Upper lobe of left lung (tissue), 4 donors: ENCODE results near the gene ANKRD11.

ENCODE experiments used
- EP300 ChIP-seq, 4 donors: sonication (generic); formaldehyde crosslinking; IDR thresholded peaks; one replicate each; pipeline ENCODE4 v1.5.1; 2017; ENCODE audit warnings: antibody characterized with exemption in 4 of 4, control low read depth in 2 of 4
- POLR2A ChIP-seq, 4 donors: fragments of 450-650 bp; IDR thresholded peaks; one replicate each; pipeline ENCODE4 v1.5.1; 2016 to 2017; ENCODE audit warnings: antibody characterized with exemption in 4 of 4, mild to moderate bottlenecking in 2 of 4
- POLR2AphosphoS5 ChIP-seq, 2 donors: sonication (generic); formaldehyde crosslinking; IDR thresholded peaks; one replicate each; pipeline ENCODE4 v1.5.1; 2017; ENCODE audit warnings: antibody characterized with exemption in 2 of 2
- TF ChIP-seq, protein P1 (sequence below), 6 experiments: fragments of 450-650 bp in 4 of 6; fragments of 200-600 bp in 2 of 6; sonication (generic) in 2 of 6; IDR thresholded peaks; one replicate each; pipeline ENCODE4 v1.5.1; 2016 to 2019; ENCODE audit warnings: antibody characterized with exemption in 6 of 6

DNA sequence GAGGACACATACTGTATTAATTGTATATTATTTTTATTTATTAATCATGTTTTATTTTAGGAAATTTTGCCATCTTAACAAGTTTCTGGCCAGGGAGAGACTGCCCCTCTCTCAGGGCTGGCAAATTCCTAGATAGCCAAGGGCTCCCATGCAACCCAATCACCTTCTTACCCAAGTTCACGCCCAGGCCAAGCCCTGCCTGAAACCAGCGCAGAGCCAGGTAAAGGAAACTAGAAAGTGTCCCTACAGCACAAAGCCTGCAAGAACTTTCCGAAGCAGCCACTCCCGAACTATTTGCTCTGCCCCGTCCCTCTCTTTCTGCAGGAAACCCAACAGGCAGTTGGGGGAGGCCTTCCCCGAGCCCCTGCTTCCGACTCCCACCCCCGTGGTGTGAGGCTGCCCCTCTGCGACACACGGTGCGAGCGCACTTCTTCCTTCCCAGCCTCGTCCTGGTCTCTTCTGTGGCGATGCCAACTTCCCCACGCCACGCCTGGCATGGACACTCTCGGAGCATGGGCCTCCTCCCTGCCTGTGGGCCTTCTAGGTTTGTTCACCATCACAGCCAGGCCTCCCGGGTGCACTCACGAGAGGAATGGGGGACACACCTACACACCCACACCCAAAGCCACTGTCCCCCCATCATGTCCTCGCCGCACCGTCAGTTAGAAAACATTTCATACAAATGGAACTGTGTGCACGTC is 172.5 kb downstream of the ANKRD11 start:
- TF ChIP-seq POLR2A (IDR thresholded peaks at IDR 0.05), result no peak
- TF ChIP-seq POLR2AphosphoS5 (IDR thresholded peaks at IDR 0.05), result no peak
- TF ChIP-seq, protein P1, sequence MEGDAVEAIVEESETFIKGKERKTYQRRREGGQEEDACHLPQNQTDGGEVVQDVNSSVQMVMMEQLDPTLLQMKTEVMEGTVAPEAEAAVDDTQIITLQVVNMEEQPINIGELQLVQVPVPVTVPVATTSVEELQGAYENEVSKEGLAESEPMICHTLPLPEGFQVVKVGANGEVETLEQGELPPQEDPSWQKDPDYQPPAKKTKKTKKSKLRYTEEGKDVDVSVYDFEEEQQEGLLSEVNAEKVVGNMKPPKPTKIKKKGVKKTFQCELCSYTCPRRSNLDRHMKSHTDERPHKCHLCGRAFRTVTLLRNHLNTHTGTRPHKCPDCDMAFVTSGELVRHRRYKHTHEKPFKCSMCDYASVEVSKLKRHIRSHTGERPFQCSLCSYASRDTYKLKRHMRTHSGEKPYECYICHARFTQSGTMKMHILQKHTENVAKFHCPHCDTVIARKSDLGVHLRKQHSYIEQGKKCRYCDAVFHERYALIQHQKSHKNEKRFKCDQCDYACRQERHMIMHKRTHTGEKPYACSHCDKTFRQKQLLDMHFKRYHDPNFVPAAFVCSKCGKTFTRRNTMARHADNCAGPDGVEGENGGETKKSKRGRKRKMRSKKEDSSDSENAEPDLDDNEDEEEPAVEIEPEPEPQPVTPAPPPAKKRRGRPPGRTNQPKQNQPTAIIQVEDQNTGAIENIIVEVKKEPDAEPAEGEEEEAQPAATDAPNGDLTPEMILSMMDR (IDR thresholded peaks at IDR 0.05), result no peak
- no peak for TF ChIP-seq EP300 (IDR thresholded peaks at IDR 0.05)
